ENCODE data around the gene ZNF621.

ZNF621 gene

GRCh38 chr3:40524568-40525285 lies at the start of gene ZNF621:
Gene ZNF621, plus strand, starts transcription at chr3:40524960. Its CDS starts 881 bp downstream, at chr3:40525841.
- no peak for TF ChIP-seq CTCF (conservative IDR thresholded peaks at IDR 0.05; ENCODE audit: low read length)
- peak; percentile 87 for DNase-seq (ENCODE audit: low read depth)
- peak within 1 kb of the TSS; percentile 86 for H3K4me3 ChIP-seq (ENCODE audit: low read length)

- DNase-seq (ENCODE audit: low read depth), result peak; percentile 74
- H3K4me3 ChIP-seq (ENCODE audit: low read length), result peak within 1 kb of the TSS; percentile 90
- TF ChIP-seq CTCF (conservative IDR thresholded peaks at IDR 0.05; ENCODE audit: low read length), result no peak
These were observed 48.0 kb upstream of the ZNF621 start, which contains the start of gene ZNF619 for GRCh38 chr3:40476478-40477470. Gene ZNF619, plus strand, starts transcription at chr3:40477122. Its CDS starts 858 bp downstream, at chr3:40477980.

- DNase-seq (ENCODE audit: low read depth), result no peak
- peak overlapping the region; percentile 90 for H3K4me3 ChIP-seq (ENCODE audit: low read length)
- TF ChIP-seq CTCF (conservative IDR thresholded peaks at IDR 0.05; ENCODE audit: low read length), result no peak
These were observed 47.1 kb upstream of the ZNF621 start for GRCh38 chr3:40477666-40478065.

GRCh38 chr3:40487172-40487571 lies 37.6 kb upstream of the ZNF621 start:
- no peak for DNase-seq (ENCODE audit: low read depth)
- no peak for TF ChIP-seq CTCF (conservative IDR thresholded peaks at IDR 0.05; ENCODE audit: low read length)
- H3K4me3 ChIP-seq (ENCODE audit: low read length), result no peak overlapping the region

GRCh38 chr3:40490916-40491315 lies 33.8 kb upstream of the ZNF621 start:
- DNase-seq (ENCODE audit: low read depth), result no peak
- H3K4me3 ChIP-seq (ENCODE audit: low read length), result no peak overlapping the region
- no peak for TF ChIP-seq CTCF (conservative IDR thresholded peaks at IDR 0.05; ENCODE audit: low read length)

- TF ChIP-seq CTCF (conservative IDR thresholded peaks at IDR 0.05; ENCODE audit: low read length), result no peak
- no peak for DNase-seq (ENCODE audit: low read depth)
- H3K4me3 ChIP-seq (ENCODE audit: low read length), result no peak overlapping the region
These were observed 30.1 kb upstream of the ZNF621 start for GRCh38 chr3:40494698-40495097.

Data from AG10803 (cell line).